ENCODE results near the gene ELL2.
A peak's percentile ranks its signal among the peaks of the same experiment; 100 is the strongest.
"Not testable (repeated sequence)": the region's sequence is repeated elsewhere in the genome, so short reads cannot be mapped to it uniquely, and the experiment has no call there.

Gene ELL2

DNA sequence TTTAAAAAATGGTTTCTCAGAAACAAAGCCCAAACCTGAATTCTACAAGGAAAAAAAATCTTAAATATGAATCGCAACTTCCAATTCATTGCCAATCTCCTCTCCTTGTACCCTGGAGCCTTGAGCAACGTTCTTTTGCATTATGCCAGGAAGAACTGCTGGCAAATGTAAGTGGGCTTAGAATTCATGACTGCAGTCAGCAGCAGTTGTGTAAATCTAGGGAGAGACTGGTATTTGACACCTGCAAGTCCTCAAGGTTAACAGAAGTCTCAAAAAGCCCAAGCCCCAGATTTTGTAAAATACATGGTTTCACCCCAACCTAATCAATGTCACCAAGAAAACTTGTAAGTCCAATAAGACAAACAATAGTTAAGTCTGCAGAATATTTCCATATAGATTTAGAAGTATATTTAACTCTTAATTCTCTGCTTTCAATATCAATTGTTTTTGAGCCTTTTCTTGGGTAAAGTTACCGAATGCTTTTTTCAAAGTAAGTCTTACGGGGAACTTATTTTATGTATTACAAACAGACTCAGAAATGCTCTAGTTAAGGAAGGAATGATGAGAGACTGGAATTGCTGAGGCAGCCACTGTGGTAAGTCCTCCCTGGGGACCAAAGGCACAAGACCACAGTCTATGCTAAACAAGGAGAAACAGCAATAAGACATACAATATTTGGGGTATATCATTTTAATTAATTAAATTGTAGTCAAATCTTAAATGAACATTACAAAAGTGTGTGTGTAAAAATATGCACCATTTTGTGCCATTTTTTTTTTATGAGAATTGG lies 31.3 kb downstream of the ELL2 start:
- no peak for DNase-seq (ENCODE audit: low spot score)

DNA sequence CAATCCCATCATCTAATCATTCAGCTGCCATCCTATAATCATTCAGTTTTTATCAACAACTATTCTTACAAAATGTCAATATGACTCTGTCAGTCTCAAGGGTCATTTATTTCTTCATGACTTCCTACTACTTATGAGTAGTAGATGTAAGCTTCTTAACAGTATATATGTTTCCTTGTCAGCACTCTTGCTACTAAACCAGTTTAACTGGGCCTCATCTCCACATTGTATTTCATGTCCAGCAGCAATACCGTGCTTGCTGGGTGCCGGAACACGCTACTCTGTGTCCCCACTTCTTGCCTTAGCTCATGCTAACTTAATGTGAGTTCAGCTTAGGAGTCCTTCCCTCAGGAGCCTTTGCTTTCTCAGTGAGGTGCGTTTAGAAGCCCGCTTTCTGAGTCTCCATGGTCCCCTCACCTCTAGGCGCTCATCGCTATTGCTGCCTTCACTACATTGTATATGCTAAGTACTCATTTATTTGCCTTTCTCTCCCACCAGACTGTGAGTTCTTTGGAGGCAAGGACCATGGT lies 32.9 kb downstream of the ELL2 start:
- no peak for DNase-seq (ENCODE audit: low spot score)

DNA sequence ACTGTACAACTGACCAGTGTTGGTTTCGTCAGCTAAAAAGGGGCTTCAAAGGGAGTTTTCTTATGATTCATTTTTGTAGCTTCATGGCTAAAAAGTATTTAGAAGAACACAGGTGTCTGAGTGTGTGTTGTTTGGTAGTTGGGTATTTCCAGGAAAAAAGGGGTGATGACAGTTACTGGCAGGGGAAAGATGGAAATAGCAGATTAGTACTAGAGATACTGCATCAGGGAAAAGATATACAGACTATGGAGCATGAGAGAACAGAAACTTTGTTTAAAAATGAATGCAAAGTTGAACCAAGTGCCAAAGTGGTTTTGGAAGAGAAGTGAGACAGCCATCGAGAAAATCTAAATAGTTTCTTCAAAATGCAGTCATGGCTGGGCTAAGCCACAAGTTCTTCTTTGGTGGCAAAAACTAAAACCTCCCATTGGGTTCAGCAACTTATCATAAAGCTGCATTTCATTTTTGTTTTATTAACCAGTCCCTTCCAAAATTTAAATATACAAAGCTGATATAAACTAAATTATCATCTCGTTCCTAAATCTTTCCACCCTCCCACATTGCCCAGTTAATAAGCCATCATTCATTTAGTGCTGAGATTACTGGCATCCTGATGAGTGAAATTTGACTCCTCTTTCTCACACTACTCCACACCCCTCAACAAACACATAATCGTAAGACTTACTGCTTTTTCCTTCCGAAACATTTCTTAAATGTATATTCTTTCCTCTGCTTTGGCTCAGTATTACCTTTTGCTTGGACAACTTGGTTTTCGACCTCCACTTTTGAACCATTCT lies 33.5 kb downstream of the ELL2 start:
- DNase-seq (ENCODE audit: low spot score): no peak

DNA sequence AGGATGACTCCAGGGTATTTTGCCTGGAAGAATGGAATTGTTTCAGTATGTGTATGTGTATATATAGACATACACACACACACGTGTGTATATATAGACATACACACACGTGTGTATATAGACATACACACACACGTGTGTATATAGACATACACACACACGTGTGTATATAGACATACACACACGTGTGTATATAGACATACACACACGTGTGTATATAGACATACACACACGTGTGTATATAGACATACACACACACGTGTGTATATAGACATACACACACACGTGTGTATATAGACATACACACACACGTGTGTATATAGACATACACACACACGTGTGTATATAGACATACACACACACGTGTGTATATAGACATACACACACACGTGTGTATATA lies 34.4 kb downstream of the ELL2 start:
- not testable (repeated sequence) for DNase-seq (ENCODE audit: low spot score)

DNA sequence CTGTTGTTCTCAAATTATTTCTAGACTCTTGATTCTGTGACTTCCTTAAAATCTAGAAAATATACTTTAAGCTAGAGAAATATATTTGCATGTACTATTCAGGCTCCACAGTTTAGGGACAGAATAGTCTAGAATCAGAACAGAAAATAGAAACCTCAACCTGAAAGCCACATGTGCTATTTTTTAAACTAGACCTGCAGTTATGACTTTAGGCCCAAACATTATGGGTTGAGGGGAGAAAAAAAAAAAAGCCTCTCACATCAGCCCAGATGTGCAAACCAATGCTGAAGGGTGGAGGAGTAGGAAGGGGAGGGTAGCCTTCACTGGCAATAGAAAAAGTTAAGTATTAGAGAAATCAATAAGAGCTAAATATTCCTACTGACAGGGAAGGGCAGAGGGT lies 35.7 kb downstream of the ELL2 start:
- no peak for DNase-seq (ENCODE audit: low spot score)

DNA sequence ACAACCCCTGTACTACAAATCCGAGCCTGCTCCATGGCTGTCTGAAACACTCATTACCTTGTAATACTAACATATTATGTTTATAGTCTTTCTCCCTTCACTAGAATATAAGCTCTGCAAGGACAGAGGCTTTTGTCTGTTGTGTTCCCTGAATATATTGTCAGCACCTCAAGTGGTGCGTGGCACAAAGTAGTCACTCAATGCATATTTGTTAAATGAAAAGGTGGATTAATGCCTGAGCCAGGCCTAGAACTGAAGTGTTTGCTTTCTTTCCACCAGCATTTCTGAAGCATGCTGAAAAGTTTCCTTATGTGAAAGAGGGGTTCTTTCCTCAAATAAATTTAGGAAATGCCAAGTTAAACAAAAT lies 36.3 kb downstream of the ELL2 start:
- DNase-seq (ENCODE audit: low spot score): no peak

DNA sequence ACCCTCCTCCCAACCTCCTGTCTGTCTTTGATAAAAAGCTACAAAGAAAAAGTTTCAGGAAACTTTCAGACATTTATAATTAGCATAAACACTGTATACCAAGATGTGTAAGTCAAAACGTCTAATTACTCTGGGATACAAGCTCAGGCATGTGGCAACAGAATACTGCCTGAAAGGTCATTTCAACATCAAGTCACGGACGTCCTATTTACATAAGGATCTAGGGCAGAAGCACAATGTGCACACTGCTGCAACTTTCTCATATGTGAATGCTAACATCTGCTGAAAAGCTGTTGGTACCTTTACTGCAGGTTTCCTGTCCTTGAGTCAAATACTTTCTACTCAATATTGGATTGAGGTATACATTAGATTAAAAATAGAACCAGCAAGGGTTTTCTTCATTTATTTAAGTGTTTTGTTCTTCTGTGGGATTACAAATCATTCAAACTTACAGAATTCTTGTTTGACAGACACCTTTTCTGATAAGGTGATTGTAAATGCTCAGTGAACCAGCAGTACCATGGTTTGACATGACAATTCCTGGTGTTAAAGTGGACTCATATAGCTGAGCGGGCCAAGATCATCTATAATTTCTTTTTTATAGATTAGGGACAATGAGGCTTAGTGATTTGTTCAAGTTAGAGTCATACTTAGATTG lies 36.8 kb downstream of the ELL2 start:
- no peak for DNase-seq (ENCODE audit: low spot score)

DNA sequence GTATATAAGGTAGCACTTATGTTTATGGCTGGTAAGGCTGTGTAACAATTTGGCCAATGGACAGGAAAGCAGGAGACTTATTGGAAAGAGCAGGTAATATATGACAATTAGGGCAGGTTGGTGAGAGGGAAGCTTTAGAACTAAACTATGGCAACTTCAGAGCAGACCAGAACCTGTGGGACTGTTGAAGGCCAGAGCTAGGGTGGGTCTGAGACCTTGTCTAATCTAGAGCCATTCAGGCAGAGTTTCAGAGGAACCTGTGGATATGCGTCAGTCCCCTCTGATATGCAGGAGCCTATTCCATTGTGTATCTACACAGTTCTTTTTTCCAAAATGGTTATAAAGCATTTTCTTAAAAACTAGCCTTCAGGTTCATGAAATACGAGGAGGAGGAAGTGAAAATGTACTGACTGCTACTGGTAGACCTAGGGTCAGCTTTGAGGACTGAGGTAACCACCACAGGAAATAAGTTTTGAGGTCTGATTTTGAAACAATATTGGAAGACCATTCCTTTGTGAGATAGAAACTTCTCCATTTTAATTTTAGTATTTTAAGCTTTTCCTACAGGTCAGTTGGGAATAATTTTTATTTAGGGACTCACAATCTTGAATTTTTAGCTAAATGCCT lies 37.6 kb downstream of the ELL2 start:
- DNase-seq (ENCODE audit: low spot score): peak; percentile 16

DNA sequence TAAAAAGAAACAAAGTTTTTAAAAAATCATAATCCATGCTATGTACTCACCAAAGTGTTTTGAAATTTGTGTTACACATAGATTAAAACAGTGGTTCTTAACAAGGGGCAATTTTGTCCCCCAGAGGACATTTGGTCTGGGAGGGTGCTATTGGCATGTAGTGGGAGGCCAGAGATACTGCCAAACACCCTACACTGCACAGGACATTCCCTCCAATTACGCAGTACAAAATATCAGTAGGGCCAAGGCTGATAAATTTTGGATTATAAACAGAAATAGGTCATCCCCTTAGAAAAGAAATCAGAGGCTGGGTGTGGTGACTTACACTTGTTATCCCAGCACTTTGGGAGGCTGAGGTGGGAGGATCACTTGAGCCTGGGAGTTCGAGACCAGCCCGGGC lies 38.9 kb downstream of the ELL2 start:
- DNase-seq (ENCODE audit: low spot score): no peak

DNA sequence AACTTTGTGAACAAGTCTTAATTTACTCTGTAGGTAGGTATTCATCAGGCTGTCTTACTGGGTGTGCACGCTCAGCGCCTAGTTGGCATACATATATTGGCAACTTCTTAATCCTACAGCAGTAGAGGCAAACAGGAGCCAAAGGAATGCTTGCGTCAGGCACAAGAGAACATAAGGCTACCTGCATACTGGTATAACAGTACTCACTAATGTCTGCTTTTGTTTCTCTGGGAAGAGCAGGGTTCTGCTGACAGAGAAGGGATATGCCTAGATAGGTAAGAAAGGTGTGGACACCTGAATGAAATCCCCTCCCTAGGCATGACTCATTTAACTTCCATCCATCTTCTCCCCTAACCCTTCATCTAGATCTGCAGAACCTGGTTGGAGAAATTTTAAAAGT lies 40.1 kb downstream of the ELL2 start:
- no peak for DNase-seq (ENCODE audit: low spot score)

DNA sequence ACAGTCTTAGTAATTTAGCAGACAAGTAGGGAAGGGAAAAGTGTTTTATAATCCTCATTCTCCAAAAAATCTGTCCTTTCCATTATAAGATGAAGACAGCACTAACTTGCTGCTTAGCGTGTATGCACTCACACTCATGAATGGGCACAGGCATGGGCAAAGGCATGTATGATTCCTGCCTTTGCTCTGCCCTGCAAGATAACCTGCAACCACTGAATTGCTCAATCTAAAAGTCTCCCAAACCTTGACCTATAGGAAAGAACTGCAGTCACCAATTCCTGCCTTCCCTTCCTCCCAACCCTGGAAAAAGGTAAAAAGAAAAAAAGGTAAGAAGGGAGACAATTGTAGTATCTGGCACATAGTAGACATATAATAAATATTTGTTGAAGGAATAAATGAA lies 40.8 kb downstream of the ELL2 start:
- DNase-seq (ENCODE audit: low spot score): no peak

DNA sequence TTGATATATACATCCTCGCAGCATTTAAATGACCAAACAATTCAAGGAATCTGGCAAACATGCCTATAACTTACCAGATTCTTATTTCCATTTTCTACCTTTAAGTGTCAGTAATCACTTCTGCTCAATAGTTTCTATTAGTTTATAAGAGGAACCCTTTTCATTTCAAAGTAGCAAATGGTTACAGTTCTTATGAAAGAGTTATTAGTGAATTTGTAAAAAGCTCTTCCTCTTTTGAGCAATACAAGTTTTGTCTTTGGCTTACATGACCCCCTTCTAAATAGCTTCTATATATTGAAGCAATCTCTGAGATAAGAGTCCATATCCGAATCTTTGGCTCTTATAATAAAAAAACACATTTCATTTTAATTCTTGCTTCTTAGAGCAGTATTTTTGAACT lies 42.0 kb downstream of the ELL2 start:
- DNase-seq (ENCODE audit: low spot score): no peak

DNA sequence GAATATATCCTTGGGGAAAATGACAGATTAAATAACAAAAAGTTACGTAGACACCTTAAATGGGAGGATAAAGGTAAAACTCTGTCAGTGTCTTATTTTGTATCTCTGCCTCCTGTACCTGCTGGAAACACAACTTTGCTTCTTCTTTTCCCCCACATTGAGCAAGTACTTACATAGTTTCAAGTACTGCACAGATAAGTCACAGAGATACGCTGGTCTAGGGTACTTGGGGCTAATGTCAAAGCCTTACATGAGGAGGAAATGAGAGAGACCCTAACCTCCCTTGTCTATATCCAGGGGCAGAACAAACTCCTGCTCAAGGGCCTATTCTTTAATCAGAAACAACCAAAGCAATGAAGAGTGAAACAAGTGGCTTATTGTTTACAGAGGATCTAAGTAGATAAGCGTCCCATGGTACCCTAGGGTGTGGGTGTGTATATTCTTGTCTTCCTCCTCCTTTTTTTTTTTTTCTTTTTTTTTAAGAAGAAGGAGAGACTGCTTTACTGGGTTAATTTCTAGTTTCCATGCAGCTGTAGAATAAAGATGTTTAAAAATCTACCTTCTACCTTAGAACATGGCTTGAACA lies 43.1 kb downstream of the ELL2 start:
- no peak for DNase-seq (ENCODE audit: low spot score)

DNA sequence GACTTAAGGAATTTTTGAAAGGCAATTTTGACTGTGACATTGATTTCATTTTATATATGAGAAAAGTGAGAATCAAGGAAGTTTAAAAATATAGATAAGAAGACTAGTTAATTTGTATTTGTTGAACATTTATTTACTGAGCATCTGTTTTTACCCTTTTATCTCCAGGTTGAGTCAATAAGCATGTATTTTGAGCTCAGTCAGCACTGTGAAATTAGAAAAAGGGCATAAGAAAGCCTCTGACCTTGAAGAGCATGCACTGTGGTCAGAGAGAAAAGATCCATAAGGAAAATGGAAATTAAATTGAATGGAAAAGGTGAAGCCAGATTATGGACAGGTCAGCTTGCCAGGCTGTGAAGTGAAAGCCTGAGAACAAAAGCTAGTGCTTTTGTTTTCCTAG lies 44.4 kb downstream of the ELL2 start:
- DNase-seq (ENCODE audit: low spot score): no peak

DNA sequence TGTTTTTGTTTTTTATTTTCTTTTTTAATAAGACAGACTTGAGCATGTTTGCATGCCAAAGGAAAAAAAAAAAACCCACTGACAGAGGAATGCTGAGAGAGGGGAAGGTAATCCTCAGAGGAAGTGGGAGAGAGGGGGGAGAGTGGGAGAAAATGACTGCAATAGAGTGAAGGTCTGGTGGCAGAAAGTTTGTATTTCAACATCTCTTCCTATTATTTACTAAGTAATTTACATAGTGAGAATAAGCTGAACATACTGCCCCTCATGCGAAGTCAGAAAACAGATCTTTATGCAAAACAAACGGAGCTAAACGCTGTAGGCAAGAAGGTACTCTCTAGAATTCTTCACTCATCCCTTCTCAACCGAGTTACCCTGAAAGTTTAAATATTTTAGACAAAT lies 45.0 kb downstream of the ELL2 start:
- DNase-seq (ENCODE audit: low spot score): no peak

DNA sequence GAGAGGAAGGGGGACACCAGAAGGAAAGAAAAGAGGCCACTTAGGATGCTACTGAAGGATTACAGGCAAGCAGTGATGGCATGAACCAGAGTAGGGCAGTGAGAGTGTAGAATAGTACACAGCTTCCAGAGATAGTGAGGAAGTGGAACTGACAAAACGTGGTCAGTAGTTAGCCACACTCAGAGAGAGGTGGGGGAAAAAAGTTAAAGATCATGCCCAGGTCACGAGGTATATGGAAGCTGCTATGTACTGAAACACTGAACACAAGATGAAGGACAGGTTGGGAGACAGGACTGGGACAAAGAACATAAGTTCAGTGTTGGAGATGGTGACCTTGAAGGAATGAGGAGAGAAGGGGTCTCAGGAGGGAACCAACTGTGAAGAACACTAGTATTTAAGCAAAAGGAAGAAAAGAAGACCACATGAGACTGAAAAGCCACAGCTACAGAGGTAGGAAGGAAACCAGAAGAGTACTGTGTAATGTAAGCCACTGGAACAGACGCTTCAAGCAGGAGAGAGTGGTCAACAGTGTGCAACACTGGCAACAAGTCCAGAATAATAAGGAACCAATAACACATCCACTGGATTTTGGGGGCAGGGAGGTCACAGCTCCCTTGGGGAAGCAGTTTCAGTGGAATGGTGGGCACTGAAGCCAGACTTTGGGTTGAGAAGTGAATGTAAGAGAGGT lies 45.5 kb downstream of the ELL2 start:
- no peak for DNase-seq (ENCODE audit: low spot score)

DNA sequence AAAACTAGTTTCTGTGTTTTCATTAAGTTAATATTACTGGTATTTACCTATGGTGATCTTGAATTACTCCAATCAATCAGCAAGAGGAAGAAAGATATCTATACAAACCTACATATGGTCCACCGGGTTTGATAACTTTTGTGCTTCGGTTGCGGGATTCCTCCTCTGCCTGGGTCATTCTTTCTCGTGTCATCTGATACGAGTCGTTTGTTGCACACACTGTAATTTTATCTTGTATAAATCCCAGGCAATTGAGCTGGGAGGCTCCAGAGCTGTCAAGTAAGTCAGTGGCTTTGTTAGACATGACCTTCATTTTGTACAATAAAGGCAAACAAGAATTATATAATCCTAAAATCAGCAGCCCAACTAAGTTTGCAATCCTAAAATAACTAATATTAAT lies 48.0 kb downstream of the ELL2 start:
- DNase-seq (ENCODE audit: low spot score): no peak

DNA sequence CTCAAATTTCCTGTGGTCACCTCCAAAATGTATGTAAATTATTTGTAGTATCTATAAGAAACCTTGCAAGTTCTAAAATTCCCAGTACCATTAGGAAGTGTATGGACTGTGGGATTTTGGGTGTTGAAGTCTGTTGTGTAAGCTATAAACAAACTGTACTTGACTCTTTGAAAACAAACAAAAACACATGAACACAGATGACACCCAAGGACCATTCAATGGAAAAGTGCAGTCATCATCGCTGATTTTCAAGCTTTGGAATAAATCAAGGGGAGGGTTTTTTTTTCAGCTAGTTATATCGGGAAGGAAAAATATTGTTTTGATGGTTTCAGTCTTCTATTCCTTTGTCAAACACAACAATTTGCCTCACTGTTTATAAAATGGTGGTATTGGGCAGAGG lies 49.6 kb downstream of the ELL2 start:
- DNase-seq (ENCODE audit: low spot score): no peak

DNA sequence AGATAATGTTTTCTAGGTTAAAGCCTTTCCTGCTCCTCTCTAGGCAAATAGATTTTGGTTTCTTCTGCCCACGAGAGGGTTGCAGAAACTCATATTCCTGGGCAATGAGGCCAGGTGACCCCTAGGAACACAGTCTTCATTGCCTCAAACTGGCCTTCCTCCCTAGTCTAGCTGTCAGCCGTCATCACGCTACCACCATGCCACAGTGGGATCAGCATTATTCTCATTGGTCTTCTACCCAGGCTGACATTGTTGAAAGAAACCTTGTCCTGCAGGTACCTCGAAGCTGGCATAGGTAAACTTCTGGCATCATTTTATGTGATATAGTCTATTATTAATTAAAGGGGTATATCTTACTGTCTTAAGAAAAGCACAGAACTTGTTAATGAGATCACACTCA lies 51.1 kb downstream of the ELL2 start:
- no peak for DNase-seq (ENCODE audit: low spot score)

DNA sequence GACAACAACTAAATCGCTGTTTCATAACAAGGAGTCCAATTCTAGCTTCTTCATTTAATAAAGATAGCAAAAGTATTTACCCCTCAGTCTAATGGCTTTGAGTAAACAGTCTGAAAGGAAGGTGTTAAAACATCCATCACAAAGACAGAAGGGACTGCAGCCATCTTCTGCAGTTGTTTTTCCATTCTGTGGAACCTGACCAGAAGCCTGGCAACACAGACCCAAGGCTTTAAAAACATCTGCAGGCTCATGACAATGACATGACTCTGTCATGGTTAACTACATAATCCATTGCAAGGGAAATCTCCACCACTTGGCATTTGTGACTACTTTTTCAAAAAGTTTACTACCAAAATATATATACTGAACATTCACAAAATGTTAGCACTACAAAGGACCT lies 51.9 kb downstream of the ELL2 start:
- DNase-seq (ENCODE audit: low spot score): no peak

DNA sequence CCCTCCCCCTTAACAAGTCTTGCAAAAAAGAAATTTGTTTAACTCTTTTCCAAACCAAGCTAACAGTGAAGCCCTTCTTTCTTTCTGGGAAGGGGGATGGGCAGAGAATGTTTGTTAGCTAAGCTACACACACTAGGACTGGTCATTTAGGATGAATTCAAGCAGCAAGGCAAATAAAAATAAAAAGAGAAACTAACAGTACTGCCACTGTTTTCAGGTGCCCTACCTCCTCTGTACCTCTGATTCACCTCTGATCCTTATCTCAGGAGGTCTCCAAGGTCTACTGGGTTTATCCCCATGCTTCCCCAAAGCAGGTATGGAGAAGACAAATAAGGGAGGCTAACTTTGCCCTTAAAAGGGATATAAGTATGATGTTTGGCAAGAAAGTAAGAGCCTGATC lies 52.9 kb downstream of the ELL2 start:
- no peak for DNase-seq (ENCODE audit: low spot score)
